Measurements from ENCODE around the gene COL4A3.

COL4A3 gene

DNA sequence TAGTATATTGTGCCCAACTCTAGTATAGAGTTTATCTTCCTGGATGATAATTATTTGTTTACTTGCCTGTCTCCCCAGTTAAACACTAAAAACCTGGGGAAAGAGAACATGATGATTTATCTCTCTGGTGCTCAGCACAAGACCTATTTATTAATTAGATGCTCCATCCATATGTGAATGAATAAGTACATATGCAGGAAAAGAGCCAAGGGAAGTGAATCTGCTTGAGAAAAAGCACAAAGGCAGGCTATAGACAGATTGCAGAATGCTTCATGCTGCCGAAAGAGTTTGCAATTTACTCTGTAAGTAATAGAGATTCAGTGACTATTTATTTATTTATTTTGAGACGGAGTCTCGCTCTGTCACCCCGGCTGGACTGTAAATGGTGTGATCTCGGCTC lies 123.3 kb downstream of the COL4A3 start:
- no peak for DNase-seq (ENCODE audit: low read depth, low spot score)

- no peak for DNase-seq (ENCODE audit: low read depth, low spot score)
Observed at GRCh38 chr2:227292314-227292713, 127.9 kb downstream of the COL4A3 start.

DNA sequence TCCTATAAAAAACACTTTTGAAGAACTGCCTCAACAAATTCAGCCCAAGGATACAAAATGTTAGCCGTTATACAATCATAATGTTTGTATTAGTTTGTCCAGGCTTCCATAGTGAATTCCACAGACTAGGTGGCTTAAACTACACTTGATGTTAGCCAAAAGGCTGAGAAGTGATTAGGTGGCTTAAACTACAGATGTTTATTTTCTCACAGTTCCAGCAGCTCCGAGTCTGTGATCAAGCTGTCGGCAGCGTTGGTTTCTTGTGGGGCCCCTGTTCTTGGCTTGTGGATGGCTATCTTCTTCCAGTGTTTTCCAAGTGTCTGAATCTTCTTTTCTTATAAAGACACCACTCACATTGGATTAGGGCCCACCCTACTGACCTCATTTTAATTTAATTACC lies 129.1 kb downstream of the COL4A3 start:
- DNase-seq (ENCODE audit: low read depth, low spot score) = no peak

- no peak for DNase-seq (ENCODE audit: low read depth, low spot score)
Observed at GRCh38 chr2:227295806-227296205, 131.4 kb downstream of the COL4A3 start.

- no peak for DNase-seq (ENCODE audit: low read depth, low spot score)
Observed at GRCh38 chr2:227296671-227297405, 132.4 kb downstream of the COL4A3 start.

- no peak for DNase-seq (ENCODE audit: low read depth, low spot score)
Observed at GRCh38 chr2:227301523-227301922, 137.1 kb downstream of the COL4A3 start.

DNA sequence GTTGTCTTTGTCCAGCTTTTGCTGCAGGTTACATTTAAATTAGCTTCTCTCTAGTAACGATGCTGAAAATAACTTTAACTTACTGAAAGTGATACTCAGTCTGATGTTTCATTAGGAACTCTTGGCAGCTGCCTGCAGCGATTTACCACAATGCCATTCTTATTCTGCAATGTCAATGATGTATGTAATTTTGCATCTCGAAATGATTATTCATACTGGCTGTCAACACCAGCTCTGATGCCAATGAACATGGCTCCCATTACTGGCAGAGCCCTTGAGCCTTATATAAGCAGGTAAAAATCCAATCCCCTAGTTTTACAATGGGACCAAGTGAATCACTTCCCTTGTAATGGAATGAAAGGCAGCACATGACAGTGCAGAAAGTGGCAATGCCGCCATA lies 144.4 kb downstream of the COL4A3 start:
- no peak for DNase-seq (ENCODE audit: low read depth, low spot score)

DNA sequence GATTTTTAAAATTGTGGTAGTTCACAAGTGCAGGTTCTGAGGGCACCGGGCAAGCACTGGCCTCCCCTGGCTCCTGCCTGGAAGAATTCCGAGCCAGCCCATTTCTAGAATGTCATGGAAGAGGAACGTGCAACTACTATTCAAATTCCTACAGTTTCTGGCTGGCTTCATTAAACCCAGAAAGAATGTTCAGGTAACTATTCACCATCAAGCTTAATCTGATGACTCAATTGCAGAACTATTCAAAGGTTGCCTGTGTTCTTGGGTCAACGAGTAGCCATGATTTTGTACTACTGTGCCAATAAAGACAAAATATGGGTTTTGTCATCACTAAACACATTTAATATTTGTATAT lies 146.3 kb downstream of the COL4A3 start:
- DNase-seq (ENCODE audit: low read depth, low spot score) = no peak

GRCh38 chr2:227311861-227312506 lies 147.6 kb downstream of the COL4A3 start:
- DNase-seq (ENCODE audit: low read depth, low spot score) = no peak

- no peak for DNase-seq (ENCODE audit: low read depth, low spot score)
Observed at GRCh38 chr2:227312579-227312978, 148.2 kb downstream of the COL4A3 start.

DNA sequence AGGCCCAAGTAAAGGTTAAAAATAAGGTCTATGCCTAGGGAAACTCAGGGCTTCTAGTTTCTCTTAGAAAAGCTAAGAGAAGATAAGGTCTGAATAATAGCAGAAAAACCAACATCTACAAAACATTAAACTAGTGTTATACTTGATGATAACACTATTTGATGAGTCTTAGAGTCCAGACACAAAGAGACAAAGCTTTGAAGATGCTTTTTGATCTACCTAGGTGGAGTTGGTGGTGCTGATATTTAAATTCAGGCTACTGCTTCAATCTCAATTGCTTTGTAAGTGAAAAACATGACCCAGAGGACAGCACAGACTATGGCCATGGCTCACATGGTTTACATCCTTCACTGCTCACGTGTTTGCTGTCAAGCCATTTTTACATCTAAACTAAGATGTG lies 148.9 kb downstream of the COL4A3 start:
- DNase-seq (ENCODE audit: low read depth, low spot score) = no peak

- DNase-seq (ENCODE audit: low read depth, low spot score) = no peak
Observed at GRCh38 chr2:227317834-227318233, 153.4 kb downstream of the COL4A3 start.

- DNase-seq (ENCODE audit: low read depth, low spot score) = no peak
Observed at GRCh38 chr2:227320305-227321094, 156.1 kb downstream of the COL4A3 start.

DNA sequence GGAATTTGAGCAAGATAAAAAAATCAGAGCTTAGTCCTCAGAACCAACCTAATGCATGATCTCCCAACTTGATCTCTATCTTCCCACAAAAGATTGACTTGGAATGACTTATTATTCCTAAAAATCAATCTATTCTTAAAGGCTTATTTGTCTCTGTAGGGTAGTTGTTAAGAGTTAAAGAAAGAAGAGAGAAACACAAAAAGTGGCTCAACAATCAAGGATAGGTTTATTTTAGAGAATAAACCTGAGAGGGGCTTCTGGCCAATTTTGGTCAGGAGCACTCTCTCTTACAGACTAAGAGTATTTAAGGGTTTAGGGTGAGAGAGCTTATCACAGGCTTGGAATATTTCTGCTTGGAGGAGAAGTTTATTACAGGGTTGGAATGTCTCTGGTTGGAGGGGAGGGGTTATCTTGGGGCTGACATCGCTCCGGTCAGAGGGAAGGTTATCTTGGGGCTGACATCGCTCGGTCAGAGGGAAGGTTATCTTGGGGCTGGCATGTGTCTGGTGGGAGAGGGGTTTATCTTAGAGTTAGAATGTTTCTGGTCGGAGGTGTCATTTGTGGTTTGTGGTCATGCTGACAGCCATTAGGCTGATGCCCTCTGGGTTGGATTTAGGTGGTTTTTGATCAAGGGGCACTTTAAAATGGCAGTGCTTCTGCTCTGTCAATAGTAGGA lies 158.2 kb downstream of the COL4A3 start:
- DNase-seq (ENCODE audit: low read depth, low spot score) = no peak

- DNase-seq (ENCODE audit: low read depth, low spot score) = no peak
Observed at GRCh38 chr2:227323818-227324217, 159.4 kb downstream of the COL4A3 start.

DNA sequence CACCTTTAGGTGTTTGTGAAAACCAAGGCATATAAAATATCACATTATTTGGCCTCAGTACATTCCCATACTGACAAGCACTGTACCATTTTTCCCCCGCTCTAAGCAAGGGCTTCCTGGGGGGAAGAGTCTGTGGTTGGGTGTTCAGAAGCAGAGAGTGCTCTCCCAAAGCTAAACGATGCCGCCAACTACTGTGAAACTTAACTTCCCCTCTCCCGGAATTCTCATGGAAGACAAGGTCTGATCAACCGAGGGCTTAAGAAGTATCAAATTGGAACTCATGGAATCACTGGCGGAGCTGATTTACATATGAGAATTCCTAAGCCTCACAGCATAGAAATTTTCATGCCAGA lies 160.2 kb downstream of the COL4A3 start:
- DNase-seq (ENCODE audit: low read depth, low spot score) = no peak

- DNase-seq (ENCODE audit: low read depth, low spot score) = peak; percentile 84
Observed at GRCh38 chr2:227324995-227325838, 160.8 kb downstream of the COL4A3 start, which contains the start of gene MFF. MFF (plus strand) TSS chr2:227325251; CDS start chr2:227330666, 5,415 bp downstream.

GRCh38 chr2:227325839-227326195 lies 161.4 kb downstream of the COL4A3 start:
- no peak for DNase-seq (ENCODE audit: low read depth, low spot score)

- DNase-seq (ENCODE audit: low read depth, low spot score) = no peak
Observed at GRCh38 chr2:227326783-227327182, 162.4 kb downstream of the COL4A3 start.

GRCh38 chr2:227335713-227336112 lies 171.3 kb downstream of the COL4A3 start:
- DNase-seq (ENCODE audit: low read depth, low spot score) = no peak

DNA sequence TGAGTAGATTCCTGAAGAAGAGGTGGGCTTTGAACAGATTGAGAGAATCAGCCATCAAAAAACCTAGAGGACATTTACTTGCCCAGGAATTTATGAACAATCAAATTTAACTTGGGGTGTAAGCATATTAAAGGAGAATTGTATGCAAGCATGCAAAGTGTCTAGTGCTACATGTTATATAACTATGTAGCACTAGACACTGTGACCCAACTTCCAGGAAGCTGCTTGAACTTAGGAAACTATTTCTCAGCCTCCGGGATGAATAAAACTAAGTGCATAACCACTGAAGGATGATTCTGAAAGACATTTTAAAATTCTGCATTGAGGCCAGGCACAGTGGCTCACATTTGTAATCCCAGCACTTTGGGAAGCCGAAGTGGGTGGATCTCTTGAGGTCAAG lies 173.0 kb downstream of the COL4A3 start:
- no peak for DNase-seq (ENCODE audit: low read depth, low spot score)
